NB4 (cell line): ENCODE measurements around the gene CNTN4.
"Not testable (repeated sequence)": the region's sequence is repeated elsewhere in the genome, so short reads cannot be mapped to it uniquely, and the experiment has no call there.

Experiments
- POLR2A ChIP-seq: IDR thresholded peaks from 2 replicates; pipeline ENCODE4 v1.6.1; 2011; ENCODE audit warnings: mild to moderate bottlenecking; ENCODE audit not compliant: insufficient read length; ENCODE audit errors: extremely low read depth
- TF ChIP-seq, protein P1 (sequence below): IDR thresholded peaks from one replicate; pipeline ENCODE4 v1.5.1; 2012; ENCODE audit warnings: low read depth, low read length
- TF ChIP-seq, protein P2 (sequence below): IDR thresholded peaks from 2 replicates; pipeline ENCODE4 v1.6.1; 2011; ENCODE audit warnings: low read depth, low read length

- TF ChIP-seq, protein P1, sequence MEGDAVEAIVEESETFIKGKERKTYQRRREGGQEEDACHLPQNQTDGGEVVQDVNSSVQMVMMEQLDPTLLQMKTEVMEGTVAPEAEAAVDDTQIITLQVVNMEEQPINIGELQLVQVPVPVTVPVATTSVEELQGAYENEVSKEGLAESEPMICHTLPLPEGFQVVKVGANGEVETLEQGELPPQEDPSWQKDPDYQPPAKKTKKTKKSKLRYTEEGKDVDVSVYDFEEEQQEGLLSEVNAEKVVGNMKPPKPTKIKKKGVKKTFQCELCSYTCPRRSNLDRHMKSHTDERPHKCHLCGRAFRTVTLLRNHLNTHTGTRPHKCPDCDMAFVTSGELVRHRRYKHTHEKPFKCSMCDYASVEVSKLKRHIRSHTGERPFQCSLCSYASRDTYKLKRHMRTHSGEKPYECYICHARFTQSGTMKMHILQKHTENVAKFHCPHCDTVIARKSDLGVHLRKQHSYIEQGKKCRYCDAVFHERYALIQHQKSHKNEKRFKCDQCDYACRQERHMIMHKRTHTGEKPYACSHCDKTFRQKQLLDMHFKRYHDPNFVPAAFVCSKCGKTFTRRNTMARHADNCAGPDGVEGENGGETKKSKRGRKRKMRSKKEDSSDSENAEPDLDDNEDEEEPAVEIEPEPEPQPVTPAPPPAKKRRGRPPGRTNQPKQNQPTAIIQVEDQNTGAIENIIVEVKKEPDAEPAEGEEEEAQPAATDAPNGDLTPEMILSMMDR: not testable (repeated sequence)
- not testable (repeated sequence) for TF ChIP-seq POLR2A
- TF ChIP-seq, protein P2, sequence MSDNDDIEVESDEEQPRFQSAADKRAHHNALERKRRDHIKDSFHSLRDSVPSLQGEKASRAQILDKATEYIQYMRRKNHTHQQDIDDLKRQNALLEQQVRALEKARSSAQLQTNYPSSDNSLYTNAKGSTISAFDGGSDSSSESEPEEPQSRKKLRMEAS: not testable (repeated sequence)
Observed at GRCh38 chr3:2820982-2821381, 722.3 kb downstream of the CNTN4 start.
